GM12878 (cell line): ENCODE results near the gene MMP7. TPM values are rescaled to one million over a fixed set of nuclear protein-coding genes. Genes with fewer than 3 reads are reported as not detected.

ENCODE experiments used
- ATAC-seq: fragments of 200-7000 bp; cut with Tn5 transposase; 3 replicates; pipeline ENCODE4 v1.9.1; 2020; ENCODE audit warnings: mild to moderate bottlenecking, moderate library complexity
- BruUV-seq: library from RNA; stranded (reverse); fragments of 400-500 nt; replicated peaks from 2 replicates; lab custom pipeline; 2021; lab: Mats Ljungman, UMichigan
- CTCF ChIA-PET: fragments of 300-600 bp; sonication (Branson Sonifier 250); formaldehyde crosslinking; extraction: SDS; loops from one replicate; lab custom pipeline; 2021; ENCODE audit warnings: inconsistent platforms; lab: Yijun Ruan, JAX
- POLR2A ChIA-PET: fragments of 350-600 bp; formaldehyde crosslinking; extraction: SDS; loops from one replicate; lab custom pipeline; 2021; ENCODE audit warnings: inconsistent platforms; lab: Charles Lee
- RAD21 ChIA-PET: fragments of 300-600 bp; sonication (Branson Sonifier 250); formaldehyde crosslinking; loops from one replicate; lab custom pipeline; 2023; ENCODE audit warnings: antibody characterized with exemption; ENCODE audit not compliant: unreplicated experiment; lab: Charles Lee
- SMC1A ChIA-PET: fragments of 300-600 bp; sonication (Branson Sonifier 250); formaldehyde crosslinking; loops from one replicate; lab custom pipeline; 2023; ENCODE audit not compliant: unreplicated experiment, uncharacterized antibody; lab: Charles Lee
- DNase-seq: peaks from one replicate; pipeline ENCODE4 v3.0.0-alpha.2; 2011; ENCODE audit warnings: low read depth, low spot score
- FAIRE-seq: peaks from 3 replicates; lab custom pipeline; 2011; peaks lifted over from hg19 to GRCh38; lab: Jason Lieb, UNC
- H2AFZ ChIP-seq: 2 replicates; pipeline ENCODE4 v1.6.0; 2011; ENCODE audit warnings: low read depth, low read length, control low read depth; ENCODE audit not compliant: control insufficient read depth
- H3K27ac ChIP-seq: 2 replicates; pipeline ENCODE4 v1.5.1; 2011; ENCODE audit warnings: control low read depth; ENCODE audit not compliant: control insufficient read depth, insufficient read depth
- H3K27me3 ChIP-seq, 2 experiments: replicated peaks in 1 of 2; 2 replicates each; pipeline versions ENCODE4 v1.6.0 to v1.6.1; 2011; ENCODE audit warnings: low read length in 1 of 2; ENCODE audit not compliant: control insufficient read depth in 2 of 2, insufficient read depth in 2 of 2
- H3K36me3 ChIP-seq, 2 experiments: 2 replicates each; pipeline ENCODE4 v1.5.1; 2011; ENCODE audit warnings: low read length in 1 of 2; ENCODE audit not compliant: control insufficient read depth in 2 of 2, insufficient read depth in 2 of 2
- H3K4me1 ChIP-seq: 2 replicates; pipeline ENCODE4 v1.6.1; 2011; ENCODE audit warnings: mild to moderate bottlenecking, low read length, moderate library complexity, mixed read lengths; ENCODE audit not compliant: control insufficient read depth, insufficient read depth
- H3K4me2 ChIP-seq: 2 replicates; pipeline ENCODE4 v1.6.0; 2011; ENCODE audit warnings: control low read depth; ENCODE audit not compliant: control insufficient read depth, insufficient read depth
- H3K4me3 ChIP-seq: fragments of 200-600 bp; sonication (generic); 2 replicates; pipeline ENCODE4 v1.5.1; 2016
- H3K79me2 ChIP-seq: 2 replicates; pipeline ENCODE4 v1.6.0; 2011; ENCODE audit warnings: low read length; ENCODE audit not compliant: control insufficient read depth, insufficient read depth
- H3K9ac ChIP-seq: 2 replicates; pipeline ENCODE4 v1.8.0; 2011; ENCODE audit warnings: low read length, control low read depth, mixed read lengths; ENCODE audit not compliant: control insufficient read depth, insufficient read depth
- H3K9me3 ChIP-seq: replicated peaks from 3 replicates; pipeline ENCODE4 v1.5.1; 2011; ENCODE audit warnings: mild to moderate bottlenecking, low read length; ENCODE audit not compliant: control insufficient read depth, insufficient read depth
- H4K20me1 ChIP-seq: 2 replicates; pipeline ENCODE4 v1.6.0; 2011; ENCODE audit not compliant: control insufficient read depth, insufficient read depth
- CEBPB ChIP-seq, 2 experiments: fragments of 150-350 bp in 1 of 2; IDR thresholded peaks; 2 replicates each; pipeline ENCODE4 v1.6.1; 2012 to 2014; ENCODE audit warnings: low read depth in 2 of 2, low read length in 2 of 2, borderline replicate concordance in 1 of 2, inconsistent platforms in 1 of 2
- CEBPZ ChIP-seq: fragments of 150-350 bp; IDR thresholded peaks from 2 replicates; pipeline ENCODE4 v1.6.1; 2016; ENCODE audit warnings: low read depth, low read length
- HDAC2 ChIP-seq: fragments of 200-600 bp; sonication (generic); IDR thresholded peaks from 2 replicates; pipeline ENCODE4 v1.6.1; 2017
- IKZF1 ChIP-seq: fragments of 450-650 bp; conservative IDR thresholded peaks from 2 replicates; pipeline ENCODE4 v1.6.1; 2017; ENCODE audit warnings: antibody characterized with exemption, mild to moderate bottlenecking
- IRF5 ChIP-seq: fragments of 450-650 bp; IDR thresholded peaks from 2 replicates; pipeline ENCODE4 v1.6.1; 2017; ENCODE audit warnings: borderline replicate concordance
- MTA2 ChIP-seq: fragments of 450-650 bp; IDR thresholded peaks from 2 replicates; pipeline ENCODE4 v1.6.1; 2016; ENCODE audit warnings: low read depth, mild to moderate bottlenecking, moderate library complexity
- MTA3 ChIP-seq: IDR thresholded peaks from 2 replicates; pipeline ENCODE4 v1.6.1; 2012; ENCODE audit warnings: low read length, inconsistent platforms, borderline replicate concordance
- NFIC ChIP-seq: IDR thresholded peaks from 2 replicates; pipeline ENCODE4 v1.6.1; 2012; ENCODE audit warnings: low read depth, mild to moderate bottlenecking, inconsistent platforms, low read length, moderate library complexity
- RCOR1 ChIP-seq: conservative IDR thresholded peaks from 2 replicates; pipeline ENCODE4 v1.6.1; 2012; ENCODE audit warnings: low read depth, low read length, improper control_type of control experiment
- RFX5 ChIP-seq: IDR thresholded peaks from 2 replicates; pipeline ENCODE4 v1.6.1; 2011; ENCODE audit warnings: low read depth, low read length, improper control_type of control experiment
- WRNIP1 ChIP-seq: IDR thresholded peaks from 2 replicates; pipeline ENCODE4 v1.6.1; 2011; ENCODE audit warnings: low read depth, low read length, improper control_type of control experiment, borderline replicate concordance
- WGBS: methylation state at CpG from one replicate; pipeline ENCODE4 v1.1.6; 2016; ENCODE audit warnings: low lambda C conversion rate; ENCODE audit not compliant: insufficient replicate concordance, insufficient coverage; ENCODE audit errors: missing lambda C conversion rate; 5-methylcytosine and 5-hydroxymethylcytosine counted together
- in situ Hi-C: fragments of 300-500 bp; cut with MboI; formaldehyde crosslinking; loops from 9 replicates; pipeline ENCODE4 v1.14.3; 2018; ENCODE audit warnings: mixed read lengths
- intact Hi-C: fragments of 100-400 bp; cut with micrococcal nuclease; formaldehyde crosslinking; loops from one replicate; pipeline ENCODE4 v1.14.2; 2022; ENCODE audit not compliant: unreplicated experiment
- polyA plus RNA-seq, 11 experiments: library from polyadenylated mRNA; depleted of rRNA in 4 of 11; unstranded in 6 of 11; stranded (reverse) in 5 of 11; fragments of >200 nt; fragmentation: Nextera tagmentation in 4 of 11; fragmentation: Illumina TruSeq in 1 of 11; extraction: Ambion mirVana in 4 of 11; extraction: Trizol in 1 of 11; gene quantifications; 1 replicate in 1 of 11; 2 replicates in 10 of 11; pipeline versions ENCODE4 v1.2.1 to v1.2.3, GENCODE V29; 2011 to 2016; ENCODE audit warnings: inconsistent platforms in 2 of 11, missing spikeins in 2 of 11, low read depth in 1 of 11
- total RNA-seq, 4 experiments: library from RNA; depleted of rRNA in 3 of 4; stranded (reverse); fragments of >200 nt in 3 of 4; fragmentation: Illumina TruSeq in 1 of 4; extraction: Trizol in 1 of 4; gene quantifications; 2 replicates each; pipeline versions ENCODE4 v1.2.1 to v1.2.3, GENCODE V29; 2013 to 2021
- TF ChIP-seq, protein P1 (sequence below): fragments of 450-650 bp; IDR thresholded peaks from 2 replicates; pipeline ENCODE4 v1.6.1; 2016; ENCODE audit warnings: mild to moderate bottlenecking
- TF ChIP-seq, protein P2 (sequence below): IDR thresholded peaks from 2 replicates; pipeline ENCODE4 v1.6.1; 2011; ENCODE audit warnings: mild to moderate bottlenecking, low read depth, low read length, moderate library complexity; ENCODE audit not compliant: insufficient replicate concordance

The MMP7 gene
- total and polyA plus RNA-seq, 10 of the 15 experiments (the other 5 are each of a cell fraction or from before 2014, with no cell fraction given): 0.63 to 18.0 (median 1.1) TPM

- no peak overlapping the region for H3K9ac ChIP-seq
- DNase-seq: peak; percentile 84
- RAD21 ChIA-PET: interaction anchor here (0.9 to 3.4 kb wide), 21 partner anchors 11 to 192 kb away, joined by 3 to 63 read pairs (median 8); no protein-coding TSS in a partner anchor
- no peak overlapping the region; the same call in 1 of the 2 replicates for H3K4me3 ChIP-seq
- H3K27ac ChIP-seq: peak overlapping the region; percentile 86
- intact Hi-C loops: loop anchor here (1.0 to 5.0 kb wide), 5 partner anchors 13 to 243 kb away; partner anchors contain the start of gene BIRC3
- no peaks in the 10 kb centered on the region for H3K79me2 ChIP-seq
- CTCF ChIA-PET: interaction anchor here (0.7 to 4.9 kb wide), 14 partner anchors 10 to 266 kb away, joined by 3 to 58 read pairs (median 4); no protein-coding TSS in a partner anchor
- in situ Hi-C loops: no loop called here
- H3K4me2 ChIP-seq: peak overlapping the region; percentile 91
- H3K36me3 ChIP-seq: peaks cover 0 to 1% of the 10 kb centered on the region in 2 experiments; a peak in 1 of 4 replicates
- H3K9me3 ChIP-seq: peaks cover 12% of the 10 kb centered on the region
- SMC1A ChIA-PET: interaction anchor here (0.8 to 18.2 kb wide), 13 partner anchors 11 to 272 kb away, joined by 3 to 399 read pairs (median 8); partner anchors contain the start of gene MMP7
- H2AFZ ChIP-seq: no peak overlapping the region
- no peaks in the 10 kb centered on the region for H3K27me3 ChIP-seq
- ATAC-seq: peak; percentile 85
- peak; percentile 74 for FAIRE-seq
- 2% methylated on average over 6 of the region's 6 CpGs for WGBS
- peaks cover 56% of the 10 kb centered on the region for H3K4me1 ChIP-seq
- POLR2A ChIA-PET: interaction anchor here (0.7 to 3.5 kb wide), 12 partner anchors 11 to 51 kb away, joined by 3 to 41 read pairs (median 4); no protein-coding TSS in a partner anchor
- no TSS peak for BruUV-seq
- no peaks in the 10 kb centered on the region for H4K20me1 ChIP-seq
- TF ChIP-seq RFX5 (no peak), RCOR1 (0 out of 2 replicates have a peak, but pooled peaks have one; percentile 82), NFIC (peak; percentile 99), MTA2 (peak; percentile 94), IRF5 (peak; percentile 59; the same call in 1 of the 2 replicates), CEBPB (IDR thresholded peaks at IDR 0.05; ENCODE audit: borderline replicate concordance in 1 of 2, low read depth in 2 of 2, low read length in 2 of 2) (peak in 1 of 2 experiments; percentile 84; a peak in 1 of 4 replicates), IKZF1 (peak; percentile 75), HDAC2 (no peak), MTA3 (peak; percentile 98), CEBPZ (no peak), WRNIP1 (no peak)
- TF ChIP-seq, protein P1, sequence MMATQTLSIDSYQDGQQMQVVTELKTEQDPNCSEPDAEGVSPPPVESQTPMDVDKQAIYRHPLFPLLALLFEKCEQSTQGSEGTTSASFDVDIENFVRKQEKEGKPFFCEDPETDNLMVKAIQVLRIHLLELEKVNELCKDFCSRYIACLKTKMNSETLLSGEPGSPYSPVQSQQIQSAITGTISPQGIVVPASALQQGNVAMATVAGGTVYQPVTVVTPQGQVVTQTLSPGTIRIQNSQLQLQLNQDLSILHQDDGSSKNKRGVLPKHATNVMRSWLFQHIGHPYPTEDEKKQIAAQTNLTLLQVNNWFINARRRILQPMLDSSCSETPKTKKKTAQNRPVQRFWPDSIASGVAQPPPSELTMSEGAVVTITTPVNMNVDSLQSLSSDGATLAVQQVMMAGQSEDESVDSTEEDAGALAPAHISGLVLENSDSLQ: peak; percentile 74; the same call in 1 of the 2 replicates
- TF ChIP-seq, protein P2, sequence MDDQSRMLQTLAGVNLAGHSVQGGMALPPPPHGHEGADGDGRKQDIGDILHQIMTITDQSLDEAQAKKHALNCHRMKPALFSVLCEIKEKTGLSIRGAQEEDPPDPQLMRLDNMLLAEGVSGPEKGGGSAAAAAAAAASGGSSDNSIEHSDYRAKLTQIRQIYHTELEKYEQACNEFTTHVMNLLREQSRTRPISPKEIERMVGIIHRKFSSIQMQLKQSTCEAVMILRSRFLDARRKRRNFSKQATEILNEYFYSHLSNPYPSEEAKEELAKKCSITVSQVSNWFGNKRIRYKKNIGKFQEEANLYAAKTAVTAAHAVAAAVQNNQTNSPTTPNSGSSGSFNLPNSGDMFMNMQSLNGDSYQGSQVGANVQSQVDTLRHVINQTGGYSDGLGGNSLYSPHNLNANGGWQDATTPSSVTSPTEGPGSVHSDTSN: no peak
Observed at GRCh38 chr11:102560555-102561011, 30.0 kb upstream of the MMP7 start.
